Lower lobe of right lung (tissue), 2 donors: ENCODE results near the gene APOBEC3H. TPM values are rescaled to one million over a fixed set of nuclear protein-coding genes. Genes with fewer than 3 reads are reported as not detected.
A peak's percentile ranks its signal among the peaks of the same experiment; 100 is the strongest.

ENCODE experiments used
- ATAC-seq, 2 donors: fragments of 200-7000 bp; cut with Tn5 transposase; one replicate each; pipeline ENCODE4 v1.9.1; 2020 to 2022; ENCODE audit warnings: mild to moderate bottlenecking in 2 of 2, moderate library complexity in 2 of 2
- DNase-seq: peaks from one replicate; pipeline ENCODE4 v3.0.0-alpha.2; 2020
- H3K27ac ChIP-seq: fragments of 200-600 bp; one replicate; pipeline ENCODE4 v1.8.0; 2022
- H3K27me3 ChIP-seq: fragments of 200-600 bp; one replicate; pipeline ENCODE4 v1.8.0; 2022; ENCODE audit warnings: low read depth
- H3K36me3 ChIP-seq: fragments of 200-600 bp; one replicate; pipeline ENCODE4 v1.8.0; 2022; ENCODE audit warnings: mild to moderate bottlenecking
- H3K4me1 ChIP-seq: fragments of 200-600 bp; one replicate; pipeline ENCODE4 v1.8.0; 2022
- H3K4me3 ChIP-seq: fragments of 200-600 bp; one replicate; pipeline ENCODE4 v1.8.0; 2022; ENCODE audit warnings: mild to moderate bottlenecking
- H3K9me3 ChIP-seq: fragments of 200-600 bp; one replicate; pipeline ENCODE4 v1.8.0; 2022
- intact Hi-C: fragments of 100-400 bp; cut with DNase I; formaldehyde crosslinking; loops from one replicate; pipeline ENCODE4 v1.11.0; 2022
- total RNA-seq: library from RNA; stranded (reverse); fragmentation: NEBNext Ultra II Directional; extraction: Animal tissue kit (Norgen Biotek cat#: 25700); gene quantifications from one replicate; pipeline ENCODE4 v1.2.1, GENCODE V29; 2021
- TF ChIP-seq, protein P1 (sequence below): fragments of 200-600 bp; IDR thresholded peaks from one replicate; pipeline ENCODE4 v1.8.0; 2022; ENCODE audit warnings: antibody characterized with exemption, mild to moderate bottlenecking
- donor health status: DM: no; HTN: yes; CAD: no; lungs with severe emphysema.

APOBEC3H gene
- total RNA-seq, 1 donor from 2014 or later = 1.9 TPM

DNA sequence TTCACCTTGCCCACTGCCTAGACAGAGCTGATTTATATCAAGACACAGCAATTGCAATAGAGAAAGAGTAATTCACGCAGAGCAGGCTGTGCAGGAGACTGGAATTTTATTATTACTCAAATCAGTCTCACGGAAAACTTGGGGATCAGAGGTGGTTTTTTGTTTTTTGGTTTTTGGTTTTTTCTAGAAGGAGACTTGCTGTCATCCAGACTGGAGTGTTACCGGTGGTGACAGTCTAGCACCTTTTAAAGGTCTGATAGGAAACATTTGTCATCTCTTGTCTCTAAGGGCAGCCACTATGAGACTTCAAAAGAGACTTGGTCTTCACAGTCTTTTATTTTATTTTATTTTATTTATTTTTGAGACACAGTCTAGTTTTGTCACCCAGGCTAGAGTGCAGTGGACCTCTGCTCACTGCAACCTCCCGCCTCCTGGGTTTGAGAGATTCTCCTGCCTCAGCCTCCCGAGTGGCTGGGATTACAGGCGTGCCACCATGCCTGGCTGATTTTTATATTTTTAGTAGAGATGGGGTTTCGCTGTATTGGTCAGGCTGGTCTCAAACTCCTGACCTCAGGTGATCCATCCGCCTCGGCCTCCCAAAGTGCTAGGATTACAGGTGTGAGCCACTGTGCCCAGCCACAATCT, 19.1 kb downstream of the APOBEC3H start:
- DNase-seq = no peak
- H3K27ac ChIP-seq = no peak overlapping the region
- H3K4me1 ChIP-seq = no peaks in the 10 kb centered on the region
- no peaks in the 10 kb centered on the region for H3K36me3 ChIP-seq
- H3K27me3 ChIP-seq = peaks cover 17% of the 10 kb centered on the region
- H3K9me3 ChIP-seq = no peaks in the 10 kb centered on the region
- intact Hi-C loops = no loop called here
- ATAC-seq = no peak
- H3K4me3 ChIP-seq = no peak overlapping the region
- TF ChIP-seq, protein P1, sequence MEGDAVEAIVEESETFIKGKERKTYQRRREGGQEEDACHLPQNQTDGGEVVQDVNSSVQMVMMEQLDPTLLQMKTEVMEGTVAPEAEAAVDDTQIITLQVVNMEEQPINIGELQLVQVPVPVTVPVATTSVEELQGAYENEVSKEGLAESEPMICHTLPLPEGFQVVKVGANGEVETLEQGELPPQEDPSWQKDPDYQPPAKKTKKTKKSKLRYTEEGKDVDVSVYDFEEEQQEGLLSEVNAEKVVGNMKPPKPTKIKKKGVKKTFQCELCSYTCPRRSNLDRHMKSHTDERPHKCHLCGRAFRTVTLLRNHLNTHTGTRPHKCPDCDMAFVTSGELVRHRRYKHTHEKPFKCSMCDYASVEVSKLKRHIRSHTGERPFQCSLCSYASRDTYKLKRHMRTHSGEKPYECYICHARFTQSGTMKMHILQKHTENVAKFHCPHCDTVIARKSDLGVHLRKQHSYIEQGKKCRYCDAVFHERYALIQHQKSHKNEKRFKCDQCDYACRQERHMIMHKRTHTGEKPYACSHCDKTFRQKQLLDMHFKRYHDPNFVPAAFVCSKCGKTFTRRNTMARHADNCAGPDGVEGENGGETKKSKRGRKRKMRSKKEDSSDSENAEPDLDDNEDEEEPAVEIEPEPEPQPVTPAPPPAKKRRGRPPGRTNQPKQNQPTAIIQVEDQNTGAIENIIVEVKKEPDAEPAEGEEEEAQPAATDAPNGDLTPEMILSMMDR = no peak

DNA sequence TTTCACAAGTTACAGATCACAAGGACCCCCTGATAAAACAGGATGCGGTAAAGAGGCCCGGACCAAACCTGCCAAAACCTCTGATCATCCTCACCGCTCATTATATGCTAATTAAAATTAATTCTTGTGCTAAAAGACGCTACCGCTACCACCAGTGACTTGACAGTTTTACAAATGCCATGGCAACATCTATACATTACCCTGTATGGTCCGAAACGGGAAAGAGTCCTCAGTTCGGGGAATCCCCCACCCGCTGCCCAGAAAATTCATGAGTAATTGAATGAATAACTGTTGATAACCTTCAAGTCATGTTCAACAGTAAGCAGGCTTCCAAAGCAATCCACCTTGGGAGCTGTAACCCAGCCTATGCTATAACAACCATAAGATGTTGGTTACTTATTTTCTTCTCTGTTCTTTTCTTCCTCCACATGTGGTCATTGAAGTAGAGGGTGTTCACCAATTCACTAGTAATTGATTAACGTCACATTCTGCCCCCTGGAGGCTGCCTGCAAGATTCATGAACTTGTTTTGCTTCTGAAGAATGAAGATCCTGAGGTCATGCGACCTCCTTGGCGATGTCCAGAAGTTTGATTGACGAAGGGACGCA, 20.6 kb downstream of the APOBEC3H start:
- TF ChIP-seq, protein P1 = peak; percentile 46
- no peaks in the 10 kb centered on the region for H3K36me3 ChIP-seq
- peaks cover 14% of the 10 kb centered on the region for H3K27me3 ChIP-seq
- DNase-seq (no peak), ATAC-seq (peak; percentile 53 to 57)
- no peaks in the 10 kb centered on the region for H3K9me3 ChIP-seq
- intact Hi-C loops = no loop called here
- H3K27ac ChIP-seq = no peak overlapping the region
- no peaks in the 10 kb centered on the region for H3K4me1 ChIP-seq
- no peak overlapping the region for H3K4me3 ChIP-seq

DNA sequence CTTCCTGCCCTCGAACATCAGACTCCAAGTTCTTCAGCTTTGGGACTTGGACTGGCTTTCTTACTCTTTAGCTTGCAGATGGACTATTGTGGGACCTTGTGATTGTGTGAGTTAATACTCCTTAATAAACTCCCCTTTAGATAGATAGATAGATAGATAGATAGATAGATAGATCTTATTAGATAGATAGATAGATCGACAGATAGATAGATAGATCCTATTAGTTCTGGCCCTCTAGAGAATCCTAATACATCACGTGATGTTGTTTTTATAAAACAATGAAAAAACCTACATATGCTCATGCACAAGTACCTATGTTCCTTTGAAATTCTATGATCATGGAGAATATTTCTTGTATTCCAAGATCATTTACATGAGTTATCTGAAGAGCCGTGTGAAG, 23.9 kb downstream of the APOBEC3H start:
- intact Hi-C loops = no loop called here
- DNase-seq = no peak
- Histone ChIP-seq H3K36me3 (no peaks in the 10 kb centered on the region), H3K4me1 (no peaks in the 10 kb centered on the region), H3K27ac (no peak overlapping the region), H3K9me3 (no peaks in the 10 kb centered on the region), H3K4me3 (no peak overlapping the region), H3K27me3 (peaks cover 4% of the 10 kb centered on the region)
- no peak for ATAC-seq
- TF ChIP-seq, protein P1 = no peak

DNA sequence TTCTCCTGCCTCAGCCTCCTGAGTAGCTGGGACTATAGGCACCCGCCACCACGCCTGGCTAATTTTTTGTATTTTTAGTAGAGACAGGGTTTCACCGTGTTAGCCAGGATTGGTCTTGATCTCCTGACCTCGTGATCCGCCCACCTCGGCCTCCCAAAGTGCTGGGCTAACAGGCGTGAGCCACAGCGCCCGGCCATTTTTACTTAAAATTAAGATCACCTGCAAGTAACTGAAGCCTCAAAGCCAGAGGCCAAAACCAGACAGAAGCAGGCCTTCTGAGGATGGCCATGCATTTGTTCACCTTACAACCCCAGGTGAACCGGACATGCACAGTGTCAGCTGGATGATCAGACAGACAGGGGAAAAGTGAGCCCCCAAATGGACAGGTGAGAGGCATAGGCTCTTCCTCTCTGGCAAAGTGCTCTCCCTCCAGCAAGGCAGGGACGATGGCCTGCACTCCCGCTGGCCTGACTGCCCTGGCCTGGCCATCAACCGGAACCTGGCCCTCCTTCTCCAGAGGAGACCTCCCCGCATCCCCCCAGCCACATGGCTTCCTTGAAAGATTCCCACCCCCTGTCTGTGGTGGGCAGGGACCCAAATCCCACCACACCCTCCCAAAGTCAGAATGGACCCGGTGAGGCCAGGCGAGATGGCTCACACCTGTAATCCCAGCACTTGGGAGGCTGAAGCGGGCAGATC, 25.9 kb downstream of the APOBEC3H start:
- intact Hi-C loops = no loop called here
- DNase-seq = no peak

DNA sequence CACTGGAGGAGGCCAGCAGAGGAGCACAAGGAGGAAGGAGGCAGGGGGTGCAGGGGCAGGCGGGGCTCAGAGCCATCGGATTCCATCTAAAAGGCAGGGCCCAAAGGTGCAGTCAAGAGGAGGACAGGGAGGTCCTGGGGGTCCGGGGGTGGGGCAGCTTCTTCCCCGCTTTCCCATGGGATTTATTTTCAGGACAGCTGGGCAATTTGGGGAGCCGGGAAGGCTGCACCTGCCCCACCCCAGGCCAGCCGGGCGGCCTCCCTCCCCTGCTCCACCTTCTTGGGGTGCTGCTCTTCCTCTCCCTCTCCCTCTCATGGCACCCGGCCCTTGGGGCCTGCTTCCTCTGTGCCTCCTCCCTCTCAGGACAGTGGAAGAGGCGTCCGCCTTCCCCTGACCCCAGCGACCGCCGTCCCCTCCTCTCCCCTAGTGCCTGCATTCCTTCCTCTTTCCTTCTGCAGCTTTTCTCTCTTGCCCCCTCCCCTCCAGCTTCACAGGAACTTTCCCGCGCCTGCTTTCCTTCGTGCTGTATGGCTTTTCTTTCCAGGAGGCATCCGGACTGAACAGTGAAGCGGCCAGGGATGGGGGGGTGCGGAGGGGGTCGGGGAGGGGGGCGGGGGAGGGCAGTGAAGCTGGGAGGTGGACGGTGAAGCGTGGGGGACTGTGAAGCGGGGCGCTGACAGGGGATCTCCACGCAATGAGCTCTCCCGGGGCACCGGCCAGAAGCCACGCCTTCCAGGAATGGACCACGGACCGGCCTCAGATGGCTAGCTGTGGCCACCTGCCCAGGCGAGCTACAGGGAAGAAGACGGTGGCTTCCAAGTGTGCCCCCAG, 26.9 kb downstream of the APOBEC3H start:
- H3K4me3 ChIP-seq = no peak overlapping the region
- intact Hi-C loops = no loop called here
- H3K4me1 ChIP-seq = no peaks in the 10 kb centered on the region
- no peak overlapping the region for H3K27ac ChIP-seq
- no peaks in the 10 kb centered on the region for H3K36me3 ChIP-seq
- no peaks in the 10 kb centered on the region for H3K9me3 ChIP-seq
- ATAC-seq (peak in 1 of 2 donors; percentile 21), DNase-seq (no peak)
- TF ChIP-seq, protein P1 = no peak
- H3K27me3 ChIP-seq = no peaks in the 10 kb centered on the region

More for the DNA sequence above, 25.9 kb downstream of the APOBEC3H start:
- TF ChIP-seq, protein P1 = no peak
- Histone ChIP-seq H3K27me3 (no peaks in the 10 kb centered on the region), H3K9me3 (no peaks in the 10 kb centered on the region), H3K36me3 (no peaks in the 10 kb centered on the region), H3K4me1 (no peaks in the 10 kb centered on the region), H3K27ac (no peak overlapping the region), H3K4me3 (no peak overlapping the region)
- ATAC-seq = no peak
